Prostate gland (tissue), 2 donors: Measurements from ENCODE around the gene ATP6V0D1. TPM values are rescaled to one million over a fixed set of nuclear protein-coding genes. Genes with fewer than 3 reads are reported as not detected.

Experiments
- DNase-seq: peaks from one replicate; pipeline ENCODE4 v3.0.0-alpha.2; 2019; ENCODE audit warnings: low spot score
- H3K27ac ChIP-seq, 2 donors: fragments of 200-600 bp; sonication (generic); 2 replicates each; pipeline ENCODE4 v1.5.1; 2017 to 2019
- H3K27me3 ChIP-seq: fragments of 200-600 bp; sonication (generic); replicated peaks from 2 replicates; pipeline ENCODE4 v1.5.1; 2019; ENCODE audit not compliant: insufficient read depth
- H3K36me3 ChIP-seq, 2 donors: fragments of 200-600 bp; sonication (generic); 1 replicate in 1 of 2; 2 replicates in 1 of 2; pipeline versions ENCODE4 v1.5.1 to v1.8.1; 2017 to 2019
- H3K4me1 ChIP-seq: fragments of 200-600 bp; sonication (generic); replicated peaks from 2 replicates; pipeline ENCODE4 v1.5.1; 2019
- H3K4me3 ChIP-seq, 2 donors: fragments of 200-600 bp; sonication (generic); 2 replicates each; pipeline ENCODE4 v1.5.1; 2017 to 2019
- H3K9me3 ChIP-seq: fragments of 200-600 bp; sonication (generic); 2 replicates; pipeline ENCODE4 v1.5.1; 2017
- POLR2A ChIP-seq: fragments of 450-650 bp; IDR thresholded peaks from one replicate; pipeline ENCODE4 v1.6.1; 2016; ENCODE audit warnings: antibody characterized with exemption, mild to moderate bottlenecking
- POLR2AphosphoS5 ChIP-seq: sonication (generic); formaldehyde crosslinking; IDR thresholded peaks from one replicate; pipeline ENCODE4 v1.6.1; 2017; ENCODE audit warnings: antibody characterized with exemption
- WGBS: methylation state at CpG from one replicate; pipeline ENCODE4 v1.1.5; 2018; 5-methylcytosine and 5-hydroxymethylcytosine counted together
- intact Hi-C: fragments of 100-400 bp; cut with DNase I; formaldehyde crosslinking; loops from one replicate; pipeline ENCODE4 v1.14.2; 2022
- total RNA-seq, 2 donors: library from RNA; depleted of rRNA; stranded (reverse); fragments of >200 nt; gene quantifications; one replicate each; pipeline ENCODE4 v1.1.0, GENCODE V29; 2016
- TF ChIP-seq, protein P1 (sequence below), 4 experiments: fragments of 200-600 bp in 2 of 4; fragments of 450-650 bp in 2 of 4; sonication (generic) in 2 of 4; IDR thresholded peaks; 1 replicate in 3 of 4; 2 replicates in 1 of 4; pipeline ENCODE4 v1.5.1; 2016 to 2019; ENCODE audit warnings: antibody characterized with exemption in 4 of 4, mild to moderate bottlenecking in 2 of 4, moderate library complexity in 2 of 4

The ATP6V0D1 gene
- total RNA-seq, 2 donors from 2014 or later = 98.3 to 138 TPM

DNA sequence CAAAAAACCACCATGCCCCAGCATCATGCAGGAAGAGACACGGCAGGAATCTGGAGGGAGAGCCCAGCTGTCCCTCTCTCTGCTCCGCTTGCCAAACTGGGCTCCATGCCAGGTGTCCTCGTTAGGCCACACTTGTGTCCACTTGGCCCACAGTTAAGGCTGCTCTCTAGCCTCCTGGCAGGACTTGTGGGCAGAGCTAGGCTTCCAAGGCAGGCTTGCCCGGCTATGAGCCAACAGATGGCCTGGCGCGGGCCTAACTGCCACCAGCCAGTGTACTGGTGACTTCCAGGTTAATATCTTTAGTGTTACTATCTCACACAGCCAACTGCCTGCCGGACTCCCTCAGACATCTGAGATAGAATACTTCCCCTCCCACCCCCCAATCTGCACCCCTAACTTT is 10.6 kb downstream of the ATP6V0D1 start:
- Histone ChIP-seq H3K36me3 (no peaks in the 10 kb centered on the region), H3K27me3 (no peaks in the 10 kb centered on the region), H3K4me1 (no peaks in the 10 kb centered on the region), H3K9me3 (no peaks in the 10 kb centered on the region), H3K4me3 (no peak overlapping the region), H3K27ac (no peak overlapping the region)
- 47% methylated on average over 7 of the region's 7 CpGs for WGBS
- intact Hi-C loops = no loop called here
- peak; percentile 71 for DNase-seq
- TF ChIP-seq POLR2AphosphoS5 (peak; percentile 52), POLR2A (no peak)

GRCh38 chr16:67468731-67469130 is 12.2 kb downstream of the ATP6V0D1 start:
- intact Hi-C loops = no loop called here
- DNase-seq = no peak
- TF ChIP-seq, protein P1, sequence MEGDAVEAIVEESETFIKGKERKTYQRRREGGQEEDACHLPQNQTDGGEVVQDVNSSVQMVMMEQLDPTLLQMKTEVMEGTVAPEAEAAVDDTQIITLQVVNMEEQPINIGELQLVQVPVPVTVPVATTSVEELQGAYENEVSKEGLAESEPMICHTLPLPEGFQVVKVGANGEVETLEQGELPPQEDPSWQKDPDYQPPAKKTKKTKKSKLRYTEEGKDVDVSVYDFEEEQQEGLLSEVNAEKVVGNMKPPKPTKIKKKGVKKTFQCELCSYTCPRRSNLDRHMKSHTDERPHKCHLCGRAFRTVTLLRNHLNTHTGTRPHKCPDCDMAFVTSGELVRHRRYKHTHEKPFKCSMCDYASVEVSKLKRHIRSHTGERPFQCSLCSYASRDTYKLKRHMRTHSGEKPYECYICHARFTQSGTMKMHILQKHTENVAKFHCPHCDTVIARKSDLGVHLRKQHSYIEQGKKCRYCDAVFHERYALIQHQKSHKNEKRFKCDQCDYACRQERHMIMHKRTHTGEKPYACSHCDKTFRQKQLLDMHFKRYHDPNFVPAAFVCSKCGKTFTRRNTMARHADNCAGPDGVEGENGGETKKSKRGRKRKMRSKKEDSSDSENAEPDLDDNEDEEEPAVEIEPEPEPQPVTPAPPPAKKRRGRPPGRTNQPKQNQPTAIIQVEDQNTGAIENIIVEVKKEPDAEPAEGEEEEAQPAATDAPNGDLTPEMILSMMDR (IDR thresholded peaks at IDR 0.05) = no peak
- TF ChIP-seq POLR2A (no peak), POLR2AphosphoS5 (no peak)
- no peak overlapping the region for H3K4me3 ChIP-seq
- no peaks in the 10 kb centered on the region for H3K4me1 ChIP-seq
- H3K27me3 ChIP-seq = no peaks in the 10 kb centered on the region
- H3K9me3 ChIP-seq = no peaks in the 10 kb centered on the region
- H3K27ac ChIP-seq = no peak overlapping the region
- no peaks in the 10 kb centered on the region for H3K36me3 ChIP-seq
- 59% methylated on average over 5 of the region's 5 CpGs for WGBS

DNA sequence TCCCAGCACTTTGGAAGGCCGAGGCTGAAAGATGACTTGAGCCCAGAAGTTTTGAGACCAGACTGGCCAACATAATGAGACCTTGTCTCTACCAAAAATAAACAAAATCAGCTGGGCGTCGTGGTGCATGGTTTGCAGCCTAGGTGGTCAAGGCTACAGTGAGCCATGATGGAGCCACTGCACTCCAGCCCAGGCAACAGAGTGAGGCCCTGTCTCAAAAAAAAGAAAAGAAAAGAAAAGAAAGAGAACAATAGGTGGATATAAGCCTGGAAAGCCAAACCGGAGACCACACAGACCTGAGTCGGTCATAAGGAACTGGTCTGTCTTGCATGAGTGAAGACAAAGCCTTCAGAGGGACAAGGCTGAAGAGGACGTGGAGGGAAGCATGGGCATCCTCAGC is 14.4 kb downstream of the ATP6V0D1 start:
- intact Hi-C loops = no loop called here
- WGBS = 77% methylated on average over 6 of the region's 6 CpGs
- Histone ChIP-seq H3K27me3 (no peaks in the 10 kb centered on the region), H3K36me3 (no peaks in the 10 kb centered on the region), H3K4me3 (no peak overlapping the region), H3K27ac (no peak overlapping the region), H3K9me3 (no peaks in the 10 kb centered on the region), H3K4me1 (peaks cover 11% of the 10 kb centered on the region)
- no peak for TF ChIP-seq POLR2AphosphoS5
- TF ChIP-seq POLR2A = no peak
- TF ChIP-seq, protein P1 (IDR thresholded peaks at IDR 0.05) = no peak
- DNase-seq = no peak

GRCh38 chr16:67464565-67464964 is 16.4 kb downstream of the ATP6V0D1 start:
- TF ChIP-seq POLR2A (no peak), POLR2AphosphoS5 (no peak)
- TF ChIP-seq, protein P1 (IDR thresholded peaks at IDR 0.05) = no peak
- peak overlapping the region in 1 of 2 donors; percentile 92 for H3K27ac ChIP-seq
- no peaks in the 10 kb centered on the region for H3K9me3 ChIP-seq
- intact Hi-C loops = loop anchor here (2.0 kb wide), 1 partner anchor 36 kb away; no protein-coding TSS in a partner anchor
- no peak overlapping the region for H3K4me3 ChIP-seq
- peaks cover 31% of the 10 kb centered on the region for H3K4me1 ChIP-seq
- no peaks in the 10 kb centered on the region for H3K36me3 ChIP-seq
- WGBS = 92% methylated on average over 2 of the region's 2 CpGs
- H3K27me3 ChIP-seq = no peaks in the 10 kb centered on the region
- DNase-seq = no peak

- TF ChIP-seq, protein P1 (IDR thresholded peaks at IDR 0.05) = no peak
- WGBS = 92% methylated on average over 4 of the region's 4 CpGs
- H3K27ac ChIP-seq = peak overlapping the region; percentile 91 to 92
- H3K4me3 ChIP-seq = no peak overlapping the region
- no peak for DNase-seq
- no peaks in the 10 kb centered on the region for H3K9me3 ChIP-seq
- H3K36me3 ChIP-seq = no peaks in the 10 kb centered on the region
- peaks cover 40% of the 10 kb centered on the region for H3K4me1 ChIP-seq
- no peaks in the 10 kb centered on the region for H3K27me3 ChIP-seq
- intact Hi-C loops = loop anchor here (2.0 kb wide), 1 partner anchor 35 kb away; no protein-coding TSS in a partner anchor
Measured at GRCh38 chr16:67463691-67464090, 17.3 kb downstream of the ATP6V0D1 start.
